CD4-positive, alpha-beta T cell treated with Interleukin-4 for 4 hours (primary cell): ENCODE data around the gene POU3F4.
A peak's percentile ranks its signal among the peaks of the same experiment; 100 is the strongest.

Experiments
- DNase-seq: peaks from one replicate; pipeline ENCODE4 v3.0.0-alpha.2; 2020

POU3F4 gene

DNA sequence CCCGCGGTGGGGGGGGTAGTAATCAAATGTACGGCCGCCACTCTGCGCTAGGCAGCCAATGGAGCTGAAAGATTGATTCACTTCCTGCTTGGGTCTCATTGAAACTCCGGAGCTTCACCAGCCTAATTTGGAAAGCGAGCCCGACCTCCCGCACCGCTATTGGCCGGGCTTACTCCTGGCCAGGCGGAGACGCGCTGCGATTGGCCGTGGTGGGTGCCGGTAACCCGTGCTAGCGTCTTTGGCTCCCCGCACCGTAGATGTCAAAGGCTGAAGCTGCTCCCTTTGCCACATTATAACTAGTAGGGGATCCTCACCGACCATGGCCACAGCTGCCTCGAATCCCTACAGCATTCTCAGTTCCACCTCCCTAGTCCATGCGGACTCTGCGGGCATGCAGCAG, at the start of gene POU3F4:
Gene POU3F4, plus strand, starts transcription at position 285 of the 400 bp plus-strand sequence. Its CDS starts 35 bp downstream, at position 320.
- DNase-seq = no peak

DNA sequence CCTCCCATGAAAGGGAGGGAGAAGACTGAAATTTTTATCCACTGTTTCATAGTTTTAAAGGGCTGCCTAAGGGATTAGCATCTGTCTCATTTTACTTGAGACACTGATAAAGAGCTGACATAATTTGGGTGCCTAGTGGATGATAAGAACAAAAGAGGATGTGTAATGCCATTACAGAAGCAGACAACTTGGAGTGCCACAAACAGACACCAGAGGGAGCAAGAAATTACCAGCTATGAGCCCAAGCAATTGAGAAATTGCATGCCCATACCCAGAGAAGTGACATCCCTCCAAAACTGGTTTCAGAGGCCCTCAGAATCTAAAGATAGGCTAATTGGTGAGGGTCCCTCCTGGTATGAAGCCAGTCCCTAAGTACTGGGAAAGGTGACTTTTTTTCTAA, 38.5 kb upstream of the POU3F4 start:
- no peak for DNase-seq

DNA sequence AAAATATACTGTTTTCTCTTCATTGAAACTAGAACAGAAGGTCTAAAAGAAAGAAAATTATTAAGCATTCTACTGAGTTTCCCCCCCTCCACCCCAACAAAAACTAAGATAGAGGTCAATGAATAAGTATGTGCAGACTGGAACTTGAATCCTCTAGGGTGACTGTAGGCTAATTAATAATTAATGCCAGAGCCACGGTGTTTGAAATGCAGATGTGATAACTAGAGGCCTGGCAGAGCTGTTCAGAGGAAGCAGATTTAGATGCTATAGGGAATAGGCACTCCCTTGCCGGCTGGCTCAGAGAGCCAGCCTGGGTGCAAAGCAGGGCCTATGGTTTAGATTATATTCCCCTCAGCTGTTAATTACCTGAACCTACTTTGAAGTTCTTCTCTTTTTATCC, 12.2 kb upstream of the POU3F4 start:
- DNase-seq = no peak

DNA sequence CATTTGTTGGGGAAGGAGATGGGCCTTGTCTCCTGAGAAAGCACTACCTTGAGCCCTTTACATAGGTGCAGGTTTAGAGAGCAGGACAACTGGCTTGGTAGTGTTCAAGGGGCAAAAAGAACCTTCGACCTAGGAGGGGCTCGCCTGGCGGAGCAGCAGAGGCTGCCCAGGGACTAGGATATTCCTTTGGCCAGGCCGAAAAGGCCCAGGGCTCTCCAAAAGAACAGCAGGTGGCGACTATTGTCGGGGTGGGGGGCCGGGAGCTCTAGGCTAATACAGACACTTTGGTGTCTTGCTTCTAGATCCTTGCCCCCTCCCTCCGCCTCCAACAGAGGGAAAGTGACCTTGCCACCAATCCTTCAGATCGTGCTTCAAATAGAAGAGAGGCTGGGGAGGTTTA, 7.1 kb upstream of the POU3F4 start:
- no peak for DNase-seq

DNA sequence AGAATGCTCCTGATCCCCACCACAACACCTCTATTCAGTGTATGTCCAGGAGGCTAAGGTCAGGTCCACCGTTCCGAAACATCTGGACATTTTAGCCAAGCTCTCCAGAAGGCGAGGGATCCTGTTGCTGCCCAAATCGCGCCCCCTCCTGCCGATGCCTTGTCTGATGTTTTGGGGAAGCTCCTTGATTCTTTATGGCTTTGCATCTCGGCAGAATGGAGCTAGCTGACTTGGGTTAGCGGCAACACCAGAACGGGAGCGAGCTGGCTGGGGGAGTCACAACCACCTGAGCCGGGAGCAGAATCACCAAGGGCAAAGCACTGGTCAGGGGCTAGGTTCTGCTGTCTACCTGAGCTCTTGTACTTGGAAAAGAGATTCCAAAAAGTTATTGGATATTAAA, 6.6 kb upstream of the POU3F4 start:
- DNase-seq = no peak

DNA sequence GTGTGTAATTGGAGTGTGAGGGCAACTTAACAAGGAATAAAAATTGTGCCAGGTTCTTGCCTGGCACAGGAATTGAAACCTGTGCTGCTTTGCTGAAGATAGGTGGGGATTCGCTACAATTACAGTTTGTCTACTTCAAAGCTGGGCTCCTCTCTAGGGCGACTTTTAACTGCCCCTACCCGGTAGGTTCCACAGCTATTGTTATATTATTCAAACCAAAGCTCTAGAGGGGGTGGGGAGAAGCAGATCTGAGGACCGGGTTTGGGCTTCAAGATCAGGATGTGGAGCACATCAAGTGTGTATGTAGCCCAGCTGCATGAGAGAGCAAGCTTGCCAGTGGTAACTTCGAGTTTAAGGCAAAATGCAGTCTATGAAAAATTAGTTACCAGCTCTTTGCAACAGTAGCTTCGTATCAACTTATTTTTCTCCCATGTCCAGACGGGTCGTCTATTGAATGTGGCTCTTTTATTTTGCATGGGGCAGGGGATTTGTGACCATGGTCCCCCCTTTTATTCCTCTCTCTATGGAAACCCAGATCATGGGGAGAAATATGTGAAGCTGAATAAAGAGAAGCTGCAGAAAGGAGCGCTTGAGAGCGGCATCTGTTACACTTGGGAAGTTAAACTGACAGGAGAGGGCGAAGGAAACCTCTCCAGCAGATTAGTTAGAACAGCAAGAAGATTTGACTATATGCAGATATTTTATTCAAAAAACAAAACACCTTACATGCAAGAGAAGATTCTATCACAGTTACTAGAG, 3.2 kb upstream of the POU3F4 start:
- no peak for DNase-seq

DNA sequence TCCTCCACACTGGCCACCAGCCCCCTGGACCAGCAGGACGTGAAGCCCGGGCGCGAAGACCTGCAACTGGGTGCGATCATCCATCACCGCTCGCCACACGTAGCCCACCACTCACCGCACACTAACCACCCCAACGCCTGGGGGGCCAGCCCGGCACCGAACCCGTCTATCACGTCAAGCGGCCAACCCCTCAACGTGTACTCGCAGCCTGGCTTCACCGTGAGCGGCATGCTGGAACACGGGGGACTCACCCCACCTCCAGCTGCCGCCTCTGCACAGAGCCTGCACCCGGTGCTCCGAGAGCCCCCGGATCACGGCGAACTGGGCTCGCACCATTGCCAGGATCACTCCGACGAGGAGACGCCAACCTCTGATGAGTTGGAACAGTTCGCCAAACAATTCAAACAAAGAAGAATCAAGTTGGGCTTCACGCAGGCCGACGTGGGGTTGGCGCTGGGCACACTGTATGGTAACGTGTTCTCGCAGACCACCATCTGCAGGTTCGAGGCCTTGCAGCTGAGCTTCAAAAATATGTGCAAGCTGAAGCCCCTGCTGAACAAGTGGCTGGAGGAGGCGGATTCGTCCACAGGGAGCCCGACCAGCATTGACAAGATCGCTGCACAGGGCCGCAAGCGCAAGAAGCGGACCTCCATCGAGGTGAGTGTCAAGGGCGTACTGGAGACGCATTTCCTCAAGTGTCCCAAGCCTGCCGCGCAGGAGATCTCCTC, 600 bp downstream of the POU3F4 start:
- DNase-seq = no peak

DNA sequence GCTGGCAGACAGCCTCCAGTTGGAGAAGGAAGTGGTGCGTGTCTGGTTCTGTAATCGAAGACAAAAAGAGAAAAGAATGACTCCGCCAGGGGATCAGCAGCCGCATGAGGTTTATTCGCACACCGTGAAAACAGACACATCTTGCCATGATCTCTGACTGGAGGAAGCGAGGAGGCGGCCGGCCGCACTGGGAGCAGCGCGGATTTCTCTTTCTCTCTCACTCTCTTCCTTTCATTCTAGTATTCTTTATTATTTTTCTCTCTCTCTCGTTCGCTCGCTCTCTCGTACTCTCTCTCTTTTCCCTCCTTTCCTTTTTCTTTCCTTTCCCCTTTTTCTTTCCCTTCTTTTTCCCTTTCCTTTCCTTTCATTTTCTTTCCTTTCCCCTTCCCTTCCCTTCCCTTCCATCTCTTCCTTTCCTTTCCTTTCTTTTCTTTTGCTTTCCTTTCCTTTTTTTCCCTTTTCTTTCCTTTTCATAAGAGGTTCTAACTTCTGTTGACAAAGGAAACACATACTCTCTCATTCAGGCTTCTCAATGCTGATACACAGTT, 1.2 kb downstream of the POU3F4 start:
- DNase-seq = no peak

DNA sequence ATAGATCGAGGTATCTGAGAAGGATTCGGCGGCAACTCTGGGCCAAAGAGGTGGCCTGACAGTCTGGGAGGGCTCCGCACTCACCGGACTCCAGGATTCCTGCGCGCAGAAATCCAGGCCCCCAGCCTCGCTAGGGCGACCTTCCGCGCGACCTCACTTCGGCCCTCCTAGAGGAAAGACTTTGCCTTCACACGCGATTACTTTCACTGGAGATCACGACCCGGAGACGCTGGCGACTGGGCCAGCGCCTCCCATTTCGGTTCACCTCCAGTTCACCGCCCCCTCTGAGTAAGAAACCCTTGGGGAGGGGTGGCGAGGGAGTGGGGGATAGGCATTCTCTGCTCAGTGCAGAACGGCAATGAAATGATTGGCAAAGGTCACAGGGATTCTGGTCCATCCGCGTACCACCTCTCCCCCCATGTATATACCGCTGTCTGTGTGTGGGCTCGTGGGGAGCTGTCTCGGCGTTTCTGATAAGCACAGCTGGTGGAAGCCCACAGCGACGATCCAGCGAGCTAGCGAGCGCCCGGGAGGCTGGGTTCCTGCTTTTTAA, 2.5 kb downstream of the POU3F4 start:
- DNase-seq = no peak

DNA sequence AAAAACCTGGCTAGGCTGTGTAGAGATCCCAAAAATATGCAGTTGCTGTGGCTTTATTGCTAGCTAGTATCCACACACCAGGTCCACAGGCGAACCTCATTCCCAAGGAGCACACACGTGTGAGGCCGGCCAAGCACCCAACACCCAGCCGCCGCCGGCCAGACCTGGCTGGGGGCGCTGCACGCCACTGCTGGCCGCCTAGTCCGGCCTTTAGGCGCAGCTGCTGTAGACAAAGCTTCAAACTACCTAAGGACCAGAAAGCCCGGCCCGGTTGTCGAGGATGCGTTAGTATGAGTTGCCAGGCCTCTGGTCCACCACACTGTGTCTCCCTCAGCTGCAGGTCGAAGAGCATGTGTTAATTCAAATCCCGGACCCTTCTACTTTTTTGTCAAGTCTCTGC, 3.1 kb downstream of the POU3F4 start:
- no peak for DNase-seq

DNA sequence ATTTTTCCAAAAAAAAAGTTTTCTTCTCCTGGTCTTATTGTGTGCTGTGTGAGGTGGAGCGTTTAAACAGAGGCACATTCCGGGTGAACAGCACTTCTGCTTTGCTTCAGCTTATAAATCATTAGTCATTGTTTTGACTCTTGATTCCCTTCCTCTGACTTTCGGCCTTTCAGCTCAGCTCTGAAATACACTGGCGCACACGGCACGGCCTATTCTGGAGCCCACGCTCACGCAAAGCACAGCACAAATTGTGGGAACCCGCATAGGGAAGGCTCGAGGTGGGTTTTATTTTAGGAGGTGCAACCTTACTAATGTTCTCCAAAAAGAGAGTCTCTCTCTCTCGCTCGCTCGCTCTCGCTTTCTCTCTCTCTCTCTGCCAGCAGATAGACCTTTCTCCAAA, 4.0 kb downstream of the POU3F4 start:
- DNase-seq = no peak

DNA sequence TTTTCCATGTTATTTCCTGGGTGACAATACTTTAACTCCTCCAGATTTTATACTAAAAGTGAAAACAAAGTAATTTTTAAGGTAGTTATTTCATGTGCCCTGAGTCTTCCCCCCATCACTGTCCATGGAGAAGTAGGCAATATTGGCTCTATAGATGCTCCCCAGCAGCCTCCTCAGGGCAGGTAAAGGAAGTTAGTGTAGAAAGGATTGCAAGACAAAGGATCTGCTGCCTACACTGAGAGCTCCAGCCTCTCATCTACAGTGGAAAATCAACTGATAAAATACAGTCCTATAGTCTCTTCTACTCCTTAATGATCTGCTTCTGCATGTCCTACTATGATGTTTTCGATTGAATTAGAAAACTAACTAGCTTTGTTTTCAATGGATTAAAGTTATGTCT, 8.5 kb downstream of the POU3F4 start:
- DNase-seq = no peak

DNA sequence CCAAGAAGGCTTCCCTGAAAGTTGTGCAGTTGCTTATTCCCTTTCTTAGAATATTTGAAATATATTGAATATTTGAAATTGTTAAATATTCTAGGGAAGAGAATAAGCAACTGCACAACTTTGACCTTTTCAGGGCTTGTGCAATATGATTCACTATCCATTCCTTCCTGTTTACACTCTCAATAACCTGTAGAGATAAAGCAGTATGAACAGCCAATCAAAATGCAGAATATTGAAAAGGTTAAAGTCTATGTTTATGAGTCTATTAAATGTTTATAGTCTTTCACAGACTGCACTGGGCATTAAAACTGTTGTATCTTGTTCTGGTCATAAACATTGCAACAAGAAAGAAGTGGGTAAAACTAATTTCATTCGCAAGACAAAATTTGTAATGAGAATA, 13.8 kb downstream of the POU3F4 start:
- no peak for DNase-seq

DNA sequence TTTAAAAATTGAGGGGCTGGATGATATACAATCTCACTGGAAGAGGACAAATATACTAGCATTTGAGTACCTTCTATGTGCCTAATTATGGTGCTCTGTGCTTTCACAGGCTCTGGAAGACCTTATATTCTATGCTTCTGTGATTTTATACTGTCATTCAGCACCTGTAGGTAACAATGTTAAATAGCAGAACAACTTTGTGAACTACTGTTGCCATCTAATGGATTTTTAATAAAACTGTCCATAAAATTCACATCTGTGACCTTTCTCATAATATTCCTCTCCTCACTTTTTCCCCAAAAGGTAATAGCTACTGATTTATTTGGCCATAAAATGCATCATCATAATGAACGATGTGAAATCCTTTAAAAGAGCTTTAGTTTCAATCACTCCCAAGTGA, 21.9 kb downstream of the POU3F4 start:
- DNase-seq = no peak

DNA sequence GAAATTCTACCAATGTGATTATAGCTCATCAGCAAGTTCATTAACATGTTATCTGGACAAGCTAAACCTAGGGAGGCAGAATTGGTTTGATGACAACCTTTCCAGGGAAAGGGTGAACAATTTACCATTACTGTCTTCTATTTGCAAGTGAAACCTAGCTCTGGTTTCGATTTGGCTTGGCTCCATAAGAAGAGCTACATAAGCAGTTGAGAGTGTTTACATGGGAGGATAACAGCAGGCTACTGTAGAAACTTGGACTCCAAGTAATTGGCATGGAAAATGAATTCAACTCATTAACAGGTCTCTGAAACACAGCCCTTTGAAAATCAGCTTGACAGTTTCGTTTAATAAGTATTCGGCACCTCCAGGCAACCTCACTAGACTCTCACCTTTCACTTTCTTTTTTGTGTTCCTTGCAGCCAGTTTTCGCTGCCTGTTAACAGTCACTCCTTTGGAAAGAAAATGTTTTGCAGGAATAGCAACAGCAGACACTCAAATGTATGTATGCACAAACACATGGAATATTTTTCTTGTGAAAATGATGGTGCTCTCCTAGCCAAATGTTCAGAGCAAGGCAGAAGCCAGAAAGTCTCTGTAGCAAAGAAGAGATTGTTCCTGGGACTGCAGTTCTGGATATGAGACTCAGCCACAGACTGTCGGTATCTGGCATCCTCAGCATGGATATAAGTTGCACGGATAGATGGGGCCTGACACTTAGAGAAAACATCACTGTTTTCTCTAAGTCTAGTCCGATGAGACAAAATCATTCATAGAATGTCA, 27.5 kb downstream of the POU3F4 start:
- DNase-seq = peak; percentile 0
